Measurements from ENCODE around the gene SLC9A3.

SLC9A3 gene

GRCh38 chr5:531101-531748 is 7.0 kb upstream of the SLC9A3 start:
- no peaks in the 10 kb centered on the region for H4K20me1 ChIP-seq (ENCODE audit: insufficient read depth, low read length)
- peaks cover 8% of the 10 kb centered on the region for H3K4me1 ChIP-seq (ENCODE audit: insufficient read depth, low read length)
- H3K79me2 ChIP-seq (ENCODE audit: insufficient read depth, low read length), result no peaks in the 10 kb centered on the region
- no peak overlapping the region for H3K27ac ChIP-seq (ENCODE audit: low read length)
- H3K4me2 ChIP-seq (ENCODE audit: insufficient read depth, low read length), result no peak overlapping the region
- ATAC-seq (ENCODE audit: insufficient read depth, low read depth) (no peak), DNase-seq (no peak)
- no peaks in the 10 kb centered on the region for H3K36me3 ChIP-seq (ENCODE audit: insufficient read depth, low read length)
- no peaks in the 10 kb centered on the region for H3K27me3 ChIP-seq (ENCODE audit: insufficient read depth, low read length, poor library complexity)
- TF ChIP-seq EZH2 (IDR thresholded peaks at IDR 0.05; ENCODE audit: borderline replicate concordance, low read depth, low read length, severe bottlenecking) (no peak), CTCF (IDR thresholded peaks at IDR 0.05; ENCODE audit: borderline replicate concordance, extremely low read depth, low read length, poor library complexity, severe bottlenecking) (no peak)
- H2AFZ ChIP-seq (ENCODE audit: low read depth, low read length), result no peak overlapping the region
- no peak overlapping the region for H3K4me3 ChIP-seq (ENCODE audit: low read depth in 1 of 2, low read length in 2 of 2)
- no peaks in the 10 kb centered on the region for H3K9me3 ChIP-seq (ENCODE audit: insufficient read depth, low read length, severe bottlenecking)
- H3K9ac ChIP-seq (ENCODE audit: low read depth, low read length), result no peak overlapping the region

GRCh38 chr5:530001-530955 is 6.0 kb upstream of the SLC9A3 start:
- Histone ChIP-seq H3K27ac (ENCODE audit: low read length) (no peak overlapping the region), H3K79me2 (ENCODE audit: insufficient read depth, low read length) (no peaks in the 10 kb centered on the region), H3K4me2 (ENCODE audit: insufficient read depth, low read length) (no peak overlapping the region), H3K9ac (ENCODE audit: low read depth, low read length) (no peak overlapping the region), H2AFZ (ENCODE audit: low read depth, low read length) (no peak overlapping the region), H4K20me1 (ENCODE audit: insufficient read depth, low read length) (no peaks in the 10 kb centered on the region), H3K9me3 (ENCODE audit: insufficient read depth, low read length, severe bottlenecking) (no peaks in the 10 kb centered on the region), H3K4me1 (ENCODE audit: insufficient read depth, low read length) (peaks cover 8% of the 10 kb centered on the region), H3K27me3 (ENCODE audit: insufficient read depth, low read length, poor library complexity) (no peaks in the 10 kb centered on the region), H3K36me3 (ENCODE audit: insufficient read depth, low read length) (no peaks in the 10 kb centered on the region), H3K4me3 (ENCODE audit: low read depth in 1 of 2, low read length in 2 of 2) (no peak overlapping the region)
- TF ChIP-seq CTCF (IDR thresholded peaks at IDR 0.05; ENCODE audit: borderline replicate concordance, extremely low read depth, low read length, poor library complexity, severe bottlenecking) (no peak), EZH2 (IDR thresholded peaks at IDR 0.05; ENCODE audit: borderline replicate concordance, low read depth, low read length, severe bottlenecking) (no peak)
- ATAC-seq (ENCODE audit: insufficient read depth, low read depth) (no peak), DNase-seq (no peak)

GRCh38 chr5:528629-529511 is 4.6 kb upstream of the SLC9A3 start:
- no peaks in the 10 kb centered on the region for H3K9me3 ChIP-seq (ENCODE audit: insufficient read depth, low read length, severe bottlenecking)
- H3K4me1 ChIP-seq (ENCODE audit: insufficient read depth, low read length), result peaks cover 8% of the 10 kb centered on the region
- H3K9ac ChIP-seq (ENCODE audit: low read depth, low read length), result no peak overlapping the region
- no peak overlapping the region for H2AFZ ChIP-seq (ENCODE audit: low read depth, low read length)
- no peaks in the 10 kb centered on the region for H3K36me3 ChIP-seq (ENCODE audit: insufficient read depth, low read length)
- no peak overlapping the region for H3K4me2 ChIP-seq (ENCODE audit: insufficient read depth, low read length)
- H3K79me2 ChIP-seq (ENCODE audit: insufficient read depth, low read length), result no peaks in the 10 kb centered on the region
- no peak overlapping the region for H3K4me3 ChIP-seq (ENCODE audit: low read depth in 1 of 2, low read length in 2 of 2)
- ATAC-seq (ENCODE audit: insufficient read depth, low read depth) (no peak), DNase-seq (no peak)
- no peak for TF ChIP-seq EZH2 (IDR thresholded peaks at IDR 0.05; ENCODE audit: borderline replicate concordance, low read depth, low read length, severe bottlenecking)
- TF ChIP-seq CTCF (IDR thresholded peaks at IDR 0.05; ENCODE audit: borderline replicate concordance, extremely low read depth, low read length, poor library complexity, severe bottlenecking), result no peak
- no peaks in the 10 kb centered on the region for H3K27me3 ChIP-seq (ENCODE audit: insufficient read depth, low read length, poor library complexity)
- no peaks in the 10 kb centered on the region for H4K20me1 ChIP-seq (ENCODE audit: insufficient read depth, low read length)
- no peak overlapping the region for H3K27ac ChIP-seq (ENCODE audit: low read length)

All from DND-41 (cell line).